Activated CD8-positive, alpha-beta memory T cell treated with anti-CD3 and anti-CD28 coated beads for 24 hours (primary cell): Measurements from ENCODE around the gene STMP1.

Experiments used
- DNase-seq: peaks from one replicate; pipeline ENCODE4 v3.0.0-alpha.2; 2020

The STMP1 gene

DNA sequence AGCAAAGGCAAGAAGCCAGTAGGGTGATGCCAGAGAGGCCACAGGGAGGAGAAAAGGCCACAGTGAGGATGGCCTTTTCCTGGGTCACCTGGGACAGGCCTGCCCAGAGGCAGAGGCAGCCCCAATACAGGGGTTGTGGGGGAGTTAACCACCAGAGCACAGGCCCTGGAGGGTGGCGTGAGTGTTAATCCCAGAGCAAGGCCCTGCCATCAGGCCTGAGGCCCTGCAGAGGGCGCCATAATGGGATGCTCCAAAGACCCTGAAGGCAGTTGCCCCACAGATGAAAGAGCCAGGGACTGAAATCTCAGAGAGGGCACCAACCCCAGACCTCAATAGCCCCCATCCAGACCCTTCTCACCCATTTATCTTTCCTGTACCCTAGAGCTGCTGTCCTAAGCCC, 41.8 kb downstream of the STMP1 start:
- DNase-seq, result no peak

- DNase-seq, result no peak
These were observed 42.4 kb downstream of the STMP1 start for GRCh38 chr7:135704698-135705097.

DNA sequence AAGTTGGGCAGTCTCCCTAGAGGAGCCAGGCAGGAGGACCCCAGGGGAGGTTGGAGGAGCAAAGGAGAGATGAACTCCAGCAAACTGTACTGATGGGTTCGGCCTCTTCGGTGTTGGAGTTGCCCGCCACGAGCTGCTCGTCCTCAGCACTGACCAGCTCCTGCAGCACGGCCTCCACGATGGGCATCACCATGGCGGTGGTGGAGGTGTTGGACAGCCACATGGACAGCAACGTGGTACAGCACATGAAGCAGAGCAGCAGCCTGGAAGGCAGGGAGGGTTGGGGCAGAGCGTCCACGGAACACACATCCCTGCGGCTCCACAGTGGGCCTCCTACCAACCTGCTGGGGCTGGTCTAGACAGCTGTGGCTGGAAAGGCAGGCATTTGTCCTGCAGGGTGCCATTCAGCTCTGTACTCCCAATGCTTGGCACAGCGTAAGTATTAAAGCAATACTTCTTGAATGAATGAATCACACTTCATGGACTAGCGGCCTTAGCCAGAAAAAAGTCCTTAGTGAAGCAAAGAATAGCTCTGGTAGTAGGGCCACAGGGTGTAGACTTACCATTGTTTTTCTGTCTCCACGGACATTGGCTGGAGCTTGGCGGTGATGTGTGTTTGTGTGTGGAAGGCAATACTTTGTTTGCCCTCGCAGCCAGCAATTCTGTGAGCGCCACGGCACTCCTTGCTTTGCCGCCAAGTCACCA, 43.9 kb downstream of the STMP1 start:
- no peak for DNase-seq

- DNase-seq, result no peak
These were observed 44.7 kb downstream of the STMP1 start for GRCh38 chr7:135706858-135707569.

DNA sequence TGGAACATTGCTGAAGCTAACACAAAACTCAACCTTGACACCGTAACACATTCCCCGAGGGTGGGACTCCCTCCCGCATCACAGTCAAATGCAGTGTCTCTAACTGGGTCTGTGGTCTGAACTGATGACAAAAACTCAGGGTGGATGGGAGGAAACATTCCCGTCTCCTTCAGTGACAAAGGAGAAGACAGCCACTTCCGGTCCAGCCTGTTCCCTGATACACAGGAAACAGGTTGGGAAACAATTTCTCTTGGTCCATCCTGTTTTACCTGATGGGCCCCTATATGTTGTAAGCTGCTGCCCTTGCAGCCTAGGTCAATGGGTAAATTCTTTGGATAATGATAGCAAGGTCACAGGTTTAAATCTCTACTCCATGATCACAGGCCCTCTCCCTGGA, 45.3 kb downstream of the STMP1 start:
- DNase-seq, result no peak

DNA sequence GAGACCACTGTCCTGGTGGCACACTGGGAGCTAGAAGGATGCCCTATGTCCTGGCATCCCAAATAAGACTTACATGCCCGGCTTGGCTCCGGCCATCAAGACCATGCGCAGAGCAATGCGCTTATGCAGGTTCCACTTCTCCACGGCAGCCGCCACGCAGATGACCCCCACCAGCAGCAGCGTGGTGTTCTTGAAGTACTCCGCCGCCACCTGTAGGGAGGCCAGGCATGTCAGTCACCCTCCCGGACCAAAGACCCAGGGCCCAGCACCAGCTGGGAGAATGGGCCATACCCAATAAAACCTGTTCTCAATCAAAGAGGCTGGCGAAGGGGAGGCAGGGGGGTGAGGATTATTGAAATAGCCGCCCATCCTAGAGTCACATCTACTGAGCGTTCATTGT, 45.7 kb downstream of the STMP1 start:
- DNase-seq, result no peak

- DNase-seq, result no peak
These were observed 47.2 kb downstream of the STMP1 start for GRCh38 chr7:135709508-135709907.

GRCh38 chr7:135710417-135711138, 48.3 kb downstream of the STMP1 start:
- DNase-seq, result no peak

- no peak for DNase-seq
These were observed 48.8 kb downstream of the STMP1 start for GRCh38 chr7:135711139-135711469.

DNA sequence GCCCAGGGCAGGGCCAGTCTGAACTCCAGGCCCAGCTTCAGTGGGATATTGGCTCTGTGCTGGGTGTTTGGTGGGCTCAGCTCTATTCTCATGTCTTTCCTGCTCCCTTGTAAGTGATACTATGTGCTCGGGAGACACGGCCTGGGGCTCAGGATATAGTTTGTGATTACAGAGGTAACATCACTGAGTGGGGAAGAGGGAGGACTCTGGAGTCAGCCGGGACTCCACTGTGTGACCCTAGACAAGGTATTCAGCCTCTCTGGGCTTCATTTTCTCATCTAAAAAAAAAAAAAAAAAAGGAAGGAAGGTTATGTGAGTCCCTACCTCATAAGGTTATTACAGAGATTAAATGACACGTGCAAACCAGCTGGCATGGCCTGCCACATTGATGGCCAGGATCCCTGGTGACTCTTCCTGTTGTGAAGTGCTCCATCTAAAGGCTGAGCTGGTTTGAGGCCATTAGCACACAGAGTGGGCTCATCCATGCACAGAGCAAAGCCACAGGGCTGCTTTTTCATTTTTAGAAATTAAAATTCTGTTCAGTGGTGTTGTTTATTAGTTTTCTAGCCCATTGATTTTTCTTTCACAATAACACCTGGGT, 50.0 kb downstream of the STMP1 start:
- no peak for DNase-seq

DNA sequence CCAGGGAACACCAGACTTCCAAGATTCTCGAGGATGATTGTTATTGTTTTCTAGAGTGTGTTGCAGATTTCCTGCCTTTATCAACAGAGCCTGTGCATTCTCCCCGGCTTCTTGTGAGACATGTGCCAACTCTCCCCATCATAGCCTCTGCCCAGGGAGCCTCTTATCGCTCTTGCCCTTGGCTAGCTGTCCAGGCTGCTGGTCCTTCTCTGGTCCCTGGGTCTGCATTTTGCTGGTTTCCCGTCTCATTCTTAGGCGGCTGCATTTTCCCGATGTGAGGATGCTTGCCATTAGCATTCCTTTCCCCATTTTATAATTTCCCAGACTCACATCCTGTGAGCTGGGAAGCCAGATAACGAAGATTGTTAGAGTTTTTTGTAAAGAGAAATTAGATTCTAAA, 50.5 kb downstream of the STMP1 start:
- no peak for DNase-seq

- DNase-seq, result no peak
These were observed 51.6 kb downstream of the STMP1 start for GRCh38 chr7:135713836-135714470.

DNA sequence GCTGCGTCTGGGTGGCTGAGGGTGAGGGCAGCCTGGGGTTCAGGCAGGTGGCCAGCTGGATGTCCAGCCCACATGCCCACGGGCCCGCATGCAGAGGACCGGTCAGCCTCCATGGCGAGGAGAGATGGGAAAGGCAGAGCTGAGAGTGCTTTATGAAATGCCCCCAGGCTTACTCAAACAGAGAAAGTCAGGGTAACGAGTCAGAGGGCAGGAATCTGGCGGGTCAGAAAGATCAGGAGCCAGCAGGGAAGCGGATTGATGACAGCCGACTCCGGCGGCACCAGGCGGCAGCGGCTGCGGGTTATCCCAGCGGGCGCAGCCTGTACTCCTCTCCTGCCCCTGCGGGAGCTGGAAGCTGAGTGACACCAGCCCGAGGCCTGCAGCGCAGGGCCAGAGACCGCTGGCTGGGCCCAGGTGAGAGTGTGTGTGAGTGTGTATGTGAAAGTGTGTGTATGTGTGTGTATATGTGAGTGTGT, 52.3 kb downstream of the STMP1 start:
- DNase-seq, result no peak

- no peak for DNase-seq
These were observed 52.8 kb downstream of the STMP1 start for GRCh38 chr7:135715055-135715522.

DNA sequence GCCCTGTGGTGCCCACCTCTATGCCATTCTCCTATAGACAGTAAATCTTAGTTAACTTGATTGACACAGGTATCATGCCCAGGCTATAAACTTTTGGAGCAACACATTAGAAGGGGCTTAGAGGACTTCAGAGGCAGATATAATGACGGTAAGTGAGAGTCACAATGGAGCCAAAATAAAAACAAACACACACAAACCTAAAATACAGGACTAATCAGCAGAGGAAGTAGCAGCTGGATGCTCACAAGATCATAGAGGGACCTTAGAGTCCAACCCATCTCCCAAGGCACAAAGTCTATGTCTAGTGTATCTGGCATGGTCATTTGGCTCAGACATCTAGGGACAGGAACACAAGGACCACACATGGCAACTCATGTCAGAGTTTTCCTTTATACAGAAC, 53.4 kb downstream of the STMP1 start:
- DNase-seq, result no peak

GRCh38 chr7:135716677-135717238, 54.4 kb downstream of the STMP1 start:
- DNase-seq, result no peak

DNA sequence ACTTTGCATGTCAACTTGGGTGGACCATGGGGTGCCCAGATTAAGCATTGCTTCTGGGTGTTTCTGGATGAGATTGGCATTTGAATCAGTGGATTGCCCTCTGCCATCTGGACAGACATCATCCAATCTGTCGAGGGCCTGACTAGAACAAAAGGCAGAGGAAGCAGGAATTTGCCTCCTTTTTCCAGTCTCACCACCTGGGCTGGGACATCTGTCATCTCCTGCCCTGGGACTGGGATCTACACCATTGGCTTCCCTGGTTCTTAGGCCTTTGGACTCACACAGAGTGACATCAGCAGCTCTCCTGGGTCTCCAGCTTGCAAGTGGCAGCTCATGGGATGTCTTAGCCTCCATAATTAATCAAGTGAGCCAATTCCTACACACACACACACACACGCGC, 55.4 kb downstream of the STMP1 start:
- DNase-seq, result no peak

DNA sequence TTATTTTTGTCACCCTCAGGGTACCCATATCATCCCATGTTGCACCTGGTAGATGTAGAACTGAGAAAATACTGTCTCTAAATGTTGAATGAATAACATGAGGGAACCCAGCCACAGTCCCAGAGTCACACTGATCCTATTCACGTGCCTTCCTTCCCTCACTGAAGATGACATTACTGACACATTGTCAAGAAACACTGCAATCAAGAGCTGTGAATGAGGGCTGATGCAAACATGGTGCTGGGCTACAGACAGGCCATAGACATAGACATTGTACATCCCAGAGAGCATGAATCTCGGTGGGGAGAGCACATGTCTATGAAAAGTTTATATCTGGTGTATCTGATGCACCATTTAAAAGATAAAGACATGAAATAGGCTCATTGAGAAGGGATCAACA, 55.9 kb downstream of the STMP1 start:
- DNase-seq, result no peak

DNA sequence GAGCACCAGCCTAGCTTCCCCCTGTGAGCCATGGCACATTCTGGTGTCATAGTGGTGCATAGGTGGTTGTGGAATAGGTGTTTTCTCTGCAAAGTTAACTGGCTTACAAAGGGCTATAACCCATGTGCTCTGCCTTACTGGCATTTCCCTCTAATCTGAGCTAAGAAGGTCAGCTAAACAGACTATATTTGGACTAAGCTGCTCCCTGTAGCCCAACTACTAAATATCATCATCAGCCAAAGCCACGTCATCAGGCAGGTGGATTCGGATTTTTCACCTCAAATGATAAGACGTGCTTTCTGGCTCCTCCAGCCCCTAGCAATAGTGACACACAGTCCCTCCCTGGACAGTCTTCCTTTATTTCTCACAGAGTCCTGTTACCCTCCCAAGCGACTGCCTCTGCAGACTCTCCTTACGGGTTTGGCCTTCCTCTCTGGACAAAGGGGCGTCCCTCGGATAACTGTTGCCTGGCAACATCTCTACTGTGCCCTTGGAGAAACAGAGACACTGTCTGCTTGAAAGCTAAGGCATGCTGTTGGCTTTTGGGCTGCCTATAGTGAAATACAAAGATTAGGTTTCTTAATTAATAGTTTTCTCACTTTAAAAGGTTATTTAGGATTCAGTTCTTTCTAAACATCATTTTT, 56.6 kb downstream of the STMP1 start:
- no peak for DNase-seq

- DNase-seq, result no peak
These were observed 57.4 kb downstream of the STMP1 start for GRCh38 chr7:135719688-135720087.

GRCh38 chr7:135721198-135721820, 59.0 kb downstream of the STMP1 start:
- no peak for DNase-seq

DNA sequence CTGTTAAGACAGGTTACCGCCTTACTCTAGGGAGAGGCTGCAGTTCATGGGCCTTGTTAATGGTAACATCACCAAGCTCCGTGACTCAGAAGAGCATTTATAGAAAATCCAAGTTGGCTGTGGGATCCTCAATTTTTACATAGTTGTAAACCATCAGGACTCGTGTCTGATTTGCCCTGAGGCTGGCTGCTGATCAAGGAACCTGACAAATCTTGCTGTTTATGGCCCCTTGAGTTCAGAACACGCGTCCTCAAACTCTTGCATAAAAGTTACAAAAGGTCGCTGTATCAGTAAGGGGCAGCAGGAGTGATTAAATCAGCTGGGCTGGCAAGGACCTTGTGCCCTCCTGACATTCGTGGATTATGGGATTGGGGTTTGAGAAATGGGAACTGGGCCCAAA, 61.1 kb downstream of the STMP1 start:
- DNase-seq, result no peak
